Skin epidermis (tissue), 12 donors: ENCODE results near the gene SETD9.
A peak's percentile ranks its signal among the peaks of the same experiment; 100 is the strongest.

Experiments
- H3K27ac ChIP-seq, 21 experiments: fragments of 200-600 bp; sonication (generic) in 11 of 21; one replicate each; pipeline ENCODE4 v1.5.0; 2020; ENCODE audit warnings: mild to moderate bottlenecking in 3 of 21, inconsistent platforms in 2 of 21, moderate library complexity in 2 of 21
- H3K4me3 ChIP-seq, 7 experiments: fragments of 200-600 bp; sonication (generic) in 2 of 7; one replicate each; pipeline ENCODE4 v1.5.0; 2020; ENCODE audit warnings: inconsistent platforms in 2 of 7, mild to moderate bottlenecking in 2 of 7, moderate library complexity in 1 of 7

Gene SETD9

GRCh38 chr5:56922922-56923321 is 13.5 kb downstream of the SETD9 start:
- H3K4me3 ChIP-seq = no peak overlapping the region
- H3K27ac ChIP-seq = no peak overlapping the region

GRCh38 chr5:56934325-56934724 is 24.9 kb downstream of the SETD9 start:
- Histone ChIP-seq H3K27ac (no peak overlapping the region), H3K4me3 (no peak overlapping the region)

GRCh38 chr5:56938858-56939257 is 29.5 kb downstream of the SETD9 start:
- no peak overlapping the region for H3K27ac ChIP-seq
- no peak overlapping the region for H3K4me3 ChIP-seq

- Histone ChIP-seq H3K4me3 (no peak overlapping the region), H3K27ac (no peak overlapping the region)
Observed at GRCh38 chr5:56941981-56942380, 32.6 kb downstream of the SETD9 start.

- H3K4me3 ChIP-seq = no peak overlapping the region
- no peak overlapping the region for H3K27ac ChIP-seq
Observed at GRCh38 chr5:56947052-56947451, 37.7 kb downstream of the SETD9 start.

GRCh38 chr5:56950626-56951125 is 41.3 kb downstream of the SETD9 start:
- Histone ChIP-seq H3K27ac (peak overlapping the region in 20 of 21 experiments; percentile 45 to 93 (median 85)), H3K4me3 (peak overlapping the region; percentile 66 to 99 (median 93))

GRCh38 chr5:56951126-56951945 is 41.9 kb downstream of the SETD9 start:
- H3K4me3 ChIP-seq = peak overlapping the region; percentile 66 to 99 (median 93)
- H3K27ac ChIP-seq = peak overlapping the region; percentile 45 to 93 (median 83)

- peak within 1 kb of the TSS; percentile 66 to 99 (median 93) for H3K4me3 ChIP-seq
- H3K27ac ChIP-seq = peak within 1 kb of the TSS; percentile 45 to 93 (median 83)
Observed at GRCh38 chr5:56951946-56952691, 42.7 kb downstream of the SETD9 start, which contains the start of gene MIER3. Gene MIER3, minus strand, starts transcription at chr5:56952123. Its CDS starts 21 bp downstream, at chr5:56952102.

- no peak overlapping the region for H3K27ac ChIP-seq
- H3K4me3 ChIP-seq = no peak overlapping the region
Observed at GRCh38 chr5:56954262-56954661, 44.9 kb downstream of the SETD9 start.

- no peak overlapping the region for H3K27ac ChIP-seq
- H3K4me3 ChIP-seq = no peak overlapping the region
Observed at GRCh38 chr5:56958595-56958994, 49.2 kb downstream of the SETD9 start.

- no peak overlapping the region for H3K4me3 ChIP-seq
- H3K27ac ChIP-seq = no peak overlapping the region
Observed at GRCh38 chr5:56959326-56959725, 49.9 kb downstream of the SETD9 start.

GRCh38 chr5:56961746-56962145 is 52.4 kb downstream of the SETD9 start:
- H3K4me3 ChIP-seq = no peak overlapping the region
- no peak overlapping the region for H3K27ac ChIP-seq

- no peak overlapping the region for H3K27ac ChIP-seq
- H3K4me3 ChIP-seq = no peak overlapping the region
Observed at GRCh38 chr5:56962286-56962685, 52.9 kb downstream of the SETD9 start.

GRCh38 chr5:56963246-56963645 is 53.9 kb downstream of the SETD9 start:
- no peak overlapping the region for H3K27ac ChIP-seq
- no peak overlapping the region for H3K4me3 ChIP-seq

GRCh38 chr5:56964173-56964572 is 54.8 kb downstream of the SETD9 start:
- Histone ChIP-seq H3K27ac (no peak overlapping the region), H3K4me3 (no peak overlapping the region)
